GM12878 (cell line): ENCODE data around the gene SLC38A5. TPM values are rescaled to one million over a fixed set of nuclear protein-coding genes. Genes with fewer than 3 reads are reported as not detected.

Source experiments
- ATAC-seq: fragments of 200-7000 bp; cut with Tn5 transposase; 3 replicates; pipeline ENCODE4 v1.9.1; 2020; ENCODE audit warnings: mild to moderate bottlenecking, moderate library complexity
- BruUV-seq: library from RNA; stranded (reverse); fragments of 400-500 nt; replicated peaks from 2 replicates; lab custom pipeline; 2021; lab: Mats Ljungman, UMichigan
- CTCF ChIA-PET: fragments of 300-600 bp; sonication (Branson Sonifier 250); formaldehyde crosslinking; extraction: SDS; loops from one replicate; lab custom pipeline; 2021; ENCODE audit warnings: inconsistent platforms; lab: Yijun Ruan, JAX
- POLR2A ChIA-PET: fragments of 350-600 bp; formaldehyde crosslinking; extraction: SDS; loops from one replicate; lab custom pipeline; 2021; ENCODE audit warnings: inconsistent platforms; lab: Charles Lee
- RAD21 ChIA-PET: fragments of 300-600 bp; sonication (Branson Sonifier 250); formaldehyde crosslinking; loops from one replicate; lab custom pipeline; 2023; ENCODE audit warnings: antibody characterized with exemption; ENCODE audit not compliant: unreplicated experiment; lab: Charles Lee
- SMC1A ChIA-PET: fragments of 300-600 bp; sonication (Branson Sonifier 250); formaldehyde crosslinking; loops from one replicate; lab custom pipeline; 2023; ENCODE audit not compliant: unreplicated experiment, uncharacterized antibody; lab: Charles Lee
- DNase-seq: peaks from one replicate; pipeline ENCODE4 v3.0.0-alpha.2; 2011; ENCODE audit warnings: low read depth, low spot score
- FAIRE-seq: peaks from 3 replicates; lab custom pipeline; 2011; peaks lifted over from hg19 to GRCh38; lab: Jason Lieb, UNC
- H2AFZ ChIP-seq: 2 replicates; pipeline ENCODE4 v1.6.0; 2011; ENCODE audit warnings: low read depth, low read length, control low read depth; ENCODE audit not compliant: control insufficient read depth
- H3K27ac ChIP-seq: 2 replicates; pipeline ENCODE4 v1.5.1; 2011; ENCODE audit warnings: control low read depth; ENCODE audit not compliant: control insufficient read depth, insufficient read depth
- H3K27me3 ChIP-seq, 2 experiments: replicated peaks in 1 of 2; 2 replicates each; pipeline versions ENCODE4 v1.6.0 to v1.6.1; 2011; ENCODE audit warnings: low read length in 1 of 2; ENCODE audit not compliant: control insufficient read depth in 2 of 2, insufficient read depth in 2 of 2
- H3K36me3 ChIP-seq, 2 experiments: 2 replicates each; pipeline ENCODE4 v1.5.1; 2011; ENCODE audit warnings: low read length in 1 of 2; ENCODE audit not compliant: control insufficient read depth in 2 of 2, insufficient read depth in 2 of 2
- H3K4me1 ChIP-seq: 2 replicates; pipeline ENCODE4 v1.6.1; 2011; ENCODE audit warnings: mild to moderate bottlenecking, low read length, moderate library complexity, mixed read lengths; ENCODE audit not compliant: control insufficient read depth, insufficient read depth
- H3K4me2 ChIP-seq: 2 replicates; pipeline ENCODE4 v1.6.0; 2011; ENCODE audit warnings: control low read depth; ENCODE audit not compliant: control insufficient read depth, insufficient read depth
- H3K4me3 ChIP-seq: fragments of 200-600 bp; sonication (generic); 2 replicates; pipeline ENCODE4 v1.5.1; 2016
- H3K79me2 ChIP-seq: 2 replicates; pipeline ENCODE4 v1.6.0; 2011; ENCODE audit warnings: low read length; ENCODE audit not compliant: control insufficient read depth, insufficient read depth
- H3K9ac ChIP-seq: 2 replicates; pipeline ENCODE4 v1.8.0; 2011; ENCODE audit warnings: low read length, control low read depth, mixed read lengths; ENCODE audit not compliant: control insufficient read depth, insufficient read depth
- H3K9me3 ChIP-seq: replicated peaks from 3 replicates; pipeline ENCODE4 v1.5.1; 2011; ENCODE audit warnings: mild to moderate bottlenecking, low read length; ENCODE audit not compliant: control insufficient read depth, insufficient read depth
- H4K20me1 ChIP-seq: 2 replicates; pipeline ENCODE4 v1.6.0; 2011; ENCODE audit not compliant: control insufficient read depth, insufficient read depth
- BHLHE40 ChIP-seq, 2 experiments: fragments of 450-650 bp in 1 of 2; IDR thresholded peaks; 2 replicates each; pipeline ENCODE4 v1.6.1; 2011 to 2017; ENCODE audit warnings: low read depth in 2 of 2, borderline replicate concordance in 1 of 2, improper control_type of control experiment in 1 of 2, low read length in 1 of 2, mild to moderate bottlenecking in 1 of 2
- POLR2AphosphoS2 ChIP-seq: IDR thresholded peaks from 2 replicates; pipeline ENCODE4 v1.6.1; 2011; ENCODE audit warnings: low read depth, mild to moderate bottlenecking, low read length, improper control_type of control experiment, moderate library complexity
- RELA ChIP-seq: fragments of 450-650 bp; IDR thresholded peaks from 2 replicates; pipeline ENCODE4 v1.8.0; 2014; ENCODE audit warnings: borderline replicate concordance; ENCODE audit not compliant: partially characterized antibody
- TBL1XR1 ChIP-seq: IDR thresholded peaks from 2 replicates; pipeline ENCODE4 v1.6.1; 2012; ENCODE audit warnings: low read depth, low read length, improper control_type of control experiment
- WGBS: methylation state at CpG from one replicate; pipeline ENCODE4 v1.1.6; 2016; ENCODE audit warnings: low lambda C conversion rate; ENCODE audit not compliant: insufficient replicate concordance, insufficient coverage; ENCODE audit errors: missing lambda C conversion rate; 5-methylcytosine and 5-hydroxymethylcytosine counted together
- in situ Hi-C: fragments of 300-500 bp; cut with MboI; formaldehyde crosslinking; loops from 9 replicates; pipeline ENCODE4 v1.14.3; 2018; ENCODE audit warnings: mixed read lengths
- intact Hi-C: fragments of 100-400 bp; cut with micrococcal nuclease; formaldehyde crosslinking; loops from one replicate; pipeline ENCODE4 v1.14.2; 2022; ENCODE audit not compliant: unreplicated experiment
- polyA plus RNA-seq, 11 experiments: library from polyadenylated mRNA; depleted of rRNA in 4 of 11; unstranded in 6 of 11; stranded (reverse) in 5 of 11; fragments of >200 nt; fragmentation: Nextera tagmentation in 4 of 11; fragmentation: Illumina TruSeq in 1 of 11; extraction: Ambion mirVana in 4 of 11; extraction: Trizol in 1 of 11; gene quantifications; 1 replicate in 1 of 11; 2 replicates in 10 of 11; pipeline versions ENCODE4 v1.2.1 to v1.2.3, GENCODE V29; 2011 to 2016; ENCODE audit warnings: inconsistent platforms in 2 of 11, missing spikeins in 2 of 11, low read depth in 1 of 11
- total RNA-seq, 4 experiments: library from RNA; depleted of rRNA in 3 of 4; stranded (reverse); fragments of >200 nt in 3 of 4; fragmentation: Illumina TruSeq in 1 of 4; extraction: Trizol in 1 of 4; gene quantifications; 2 replicates each; pipeline versions ENCODE4 v1.2.1 to v1.2.3, GENCODE V29; 2013 to 2021
- TF ChIP-seq, protein P1 (sequence below), 3 experiments: IDR thresholded peaks in 2 of 3; conservative IDR thresholded peaks in 1 of 3; 2 replicates each; pipeline ENCODE4 v1.5.1; 2011; ENCODE audit warnings: low read depth in 3 of 3, low read length in 3 of 3, mild to moderate bottlenecking in 3 of 3, control low read depth in 2 of 3, moderate library complexity in 2 of 3, inconsistent platforms in 1 of 3, mixed read lengths in 1 of 3; ENCODE audit not compliant: control insufficient read depth in 2 of 3, insufficient read depth in 1 of 3; ENCODE audit errors: extremely low read depth in 1 of 3
- TF ChIP-seq, protein P2 (sequence below): fragments of 450-650 bp; formaldehyde crosslinking; IDR thresholded peaks from 2 replicates; pipeline ENCODE4 v1.5.0; 2022; ENCODE audit warnings: mild to moderate bottlenecking, missing genetic modification characterization

Gene SLC38A5
- total and polyA plus RNA-seq, 10 of the 15 experiments (the other 5 are each of a cell fraction or from before 2014, with no cell fraction given): 4.2 to 108 (median 70.6) TPM

DNA sequence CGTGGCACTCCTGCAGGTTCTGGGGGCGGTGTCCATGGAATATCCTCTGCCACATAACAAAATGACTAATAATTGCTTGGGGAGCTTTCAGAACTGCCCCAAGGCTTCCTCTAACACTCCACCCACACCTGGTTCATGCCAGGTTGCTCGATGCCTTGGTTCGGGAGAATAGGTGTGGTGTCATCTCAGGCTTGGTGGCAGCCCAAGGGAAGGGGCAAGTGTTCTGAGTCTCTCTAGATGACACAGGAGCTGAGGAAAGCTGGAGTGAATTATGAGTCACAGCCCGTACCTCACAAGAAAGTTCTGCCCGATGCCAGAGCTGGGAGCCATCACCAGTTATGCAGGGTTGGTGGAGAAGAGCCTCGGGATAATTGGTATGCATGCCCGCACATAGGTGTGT is 20.6 kb upstream of the SLC38A5 start:
- 31% methylated on average over 8 of the region's 8 CpGs for WGBS
- H3K4me2 ChIP-seq: no peak overlapping the region
- SMC1A ChIA-PET: interaction anchor here (0.7 kb wide), 1 partner anchor 405 kb away, joined by 3 read pairs; no protein-coding TSS in a partner anchor
- FAIRE-seq (no peak), DNase-seq (no peak), ATAC-seq (no peak)
- POLR2A ChIA-PET: no interaction called here
- H2AFZ ChIP-seq: no peak overlapping the region
- TF ChIP-seq, protein P1, sequence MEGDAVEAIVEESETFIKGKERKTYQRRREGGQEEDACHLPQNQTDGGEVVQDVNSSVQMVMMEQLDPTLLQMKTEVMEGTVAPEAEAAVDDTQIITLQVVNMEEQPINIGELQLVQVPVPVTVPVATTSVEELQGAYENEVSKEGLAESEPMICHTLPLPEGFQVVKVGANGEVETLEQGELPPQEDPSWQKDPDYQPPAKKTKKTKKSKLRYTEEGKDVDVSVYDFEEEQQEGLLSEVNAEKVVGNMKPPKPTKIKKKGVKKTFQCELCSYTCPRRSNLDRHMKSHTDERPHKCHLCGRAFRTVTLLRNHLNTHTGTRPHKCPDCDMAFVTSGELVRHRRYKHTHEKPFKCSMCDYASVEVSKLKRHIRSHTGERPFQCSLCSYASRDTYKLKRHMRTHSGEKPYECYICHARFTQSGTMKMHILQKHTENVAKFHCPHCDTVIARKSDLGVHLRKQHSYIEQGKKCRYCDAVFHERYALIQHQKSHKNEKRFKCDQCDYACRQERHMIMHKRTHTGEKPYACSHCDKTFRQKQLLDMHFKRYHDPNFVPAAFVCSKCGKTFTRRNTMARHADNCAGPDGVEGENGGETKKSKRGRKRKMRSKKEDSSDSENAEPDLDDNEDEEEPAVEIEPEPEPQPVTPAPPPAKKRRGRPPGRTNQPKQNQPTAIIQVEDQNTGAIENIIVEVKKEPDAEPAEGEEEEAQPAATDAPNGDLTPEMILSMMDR (IDR thresholded peaks at IDR 0.05 in 2 of 3, conservative IDR thresholded peaks at IDR 0.05 in 1 of 3; ENCODE audit: control insufficient read depth in 2 of 3, extremely low read depth in 1 of 3, insufficient read depth in 1 of 3, low read depth in 3 of 3, low read length in 3 of 3): no peak
- no peaks in the 10 kb centered on the region for H3K4me1 ChIP-seq
- in situ Hi-C loops: loop anchor here (10.0 kb wide), 1 partner anchor 406 kb away; no protein-coding TSS in a partner anchor
- H3K36me3 ChIP-seq: peaks cover 0 to 5% of the 10 kb centered on the region in 2 experiments; a peak in 1 of 4 replicates
- H3K9me3 ChIP-seq: no peaks in the 10 kb centered on the region; the same call in 2 of the 3 replicates
- RAD21 ChIA-PET: no interaction called here
- BruUV-seq: no TSS peak
- H4K20me1 ChIP-seq: no peaks in the 10 kb centered on the region
- intact Hi-C loops: no loop called here
- no peak overlapping the region for H3K27ac ChIP-seq
- no peak overlapping the region for H3K9ac ChIP-seq
- H3K79me2 ChIP-seq: no peaks in the 10 kb centered on the region
- CTCF ChIA-PET: interaction anchor here (0.8 kb wide), 1 partner anchor 407 kb away, joined by 3 read pairs; no protein-coding TSS in a partner anchor
- H3K4me3 ChIP-seq: no peak overlapping the region
- no peaks in the 10 kb centered on the region for H3K27me3 ChIP-seq

DNA sequence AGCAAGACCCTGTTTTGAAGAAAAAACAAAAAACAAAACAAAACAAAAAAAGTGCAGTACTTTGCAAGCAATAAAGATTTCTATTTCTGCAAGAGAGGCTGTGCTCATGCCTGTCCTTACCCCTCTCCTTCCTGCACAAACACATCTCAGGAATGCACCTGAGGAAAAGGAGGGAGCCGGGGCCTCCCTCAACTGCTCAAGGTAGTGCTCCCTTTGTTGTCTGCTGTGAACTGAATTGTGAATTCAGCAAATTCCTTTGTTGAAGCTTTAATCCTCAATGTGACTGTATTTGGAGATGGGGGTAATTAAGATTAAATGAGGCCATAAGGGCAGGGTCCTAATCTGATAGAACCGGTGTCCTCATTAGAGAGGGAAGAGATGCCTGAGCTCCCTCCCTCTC is 19.8 kb upstream of the SLC38A5 start:
- H3K27ac ChIP-seq: no peak overlapping the region
- no peak overlapping the region for H3K4me3 ChIP-seq
- no peaks in the 10 kb centered on the region; the same call in 2 of the 3 replicates for H3K9me3 ChIP-seq
- no peaks in the 10 kb centered on the region for H3K27me3 ChIP-seq
- CTCF ChIA-PET: interaction anchor here (0.8 kb wide), 1 partner anchor 407 kb away, joined by 3 read pairs; no protein-coding TSS in a partner anchor
- H3K79me2 ChIP-seq: no peaks in the 10 kb centered on the region
- ATAC-seq (no peak), FAIRE-seq (no peak), DNase-seq (no peak)
- SMC1A ChIA-PET: no interaction called here
- no peak overlapping the region for H3K4me2 ChIP-seq
- intact Hi-C loops (no loop called here), in situ Hi-C loops (loop anchor here (10.0 kb wide), 1 partner anchor 405 kb away; no protein-coding TSS in a partner anchor)
- RAD21 ChIA-PET: no interaction called here
- 61% methylated on average over 2 of the region's 2 CpGs for WGBS
- no peaks in the 10 kb centered on the region for H3K4me1 ChIP-seq
- no peak overlapping the region for H2AFZ ChIP-seq
- POLR2A ChIA-PET: no interaction called here
- H3K36me3 ChIP-seq: peaks cover 0 to 5% of the 10 kb centered on the region in 2 experiments; a peak in 1 of 4 replicates
- no TSS peak for BruUV-seq
- H3K9ac ChIP-seq: no peak overlapping the region
- H4K20me1 ChIP-seq: no peaks in the 10 kb centered on the region
- TF ChIP-seq RELA (no peak), BHLHE40 (IDR thresholded peaks at IDR 0.05; ENCODE audit: borderline replicate concordance in 1 of 2, low read depth in 2 of 2, low read length in 1 of 2) (no peak), POLR2AphosphoS2 (no peak), TBL1XR1 (no peak)
- TF ChIP-seq, protein P2, sequence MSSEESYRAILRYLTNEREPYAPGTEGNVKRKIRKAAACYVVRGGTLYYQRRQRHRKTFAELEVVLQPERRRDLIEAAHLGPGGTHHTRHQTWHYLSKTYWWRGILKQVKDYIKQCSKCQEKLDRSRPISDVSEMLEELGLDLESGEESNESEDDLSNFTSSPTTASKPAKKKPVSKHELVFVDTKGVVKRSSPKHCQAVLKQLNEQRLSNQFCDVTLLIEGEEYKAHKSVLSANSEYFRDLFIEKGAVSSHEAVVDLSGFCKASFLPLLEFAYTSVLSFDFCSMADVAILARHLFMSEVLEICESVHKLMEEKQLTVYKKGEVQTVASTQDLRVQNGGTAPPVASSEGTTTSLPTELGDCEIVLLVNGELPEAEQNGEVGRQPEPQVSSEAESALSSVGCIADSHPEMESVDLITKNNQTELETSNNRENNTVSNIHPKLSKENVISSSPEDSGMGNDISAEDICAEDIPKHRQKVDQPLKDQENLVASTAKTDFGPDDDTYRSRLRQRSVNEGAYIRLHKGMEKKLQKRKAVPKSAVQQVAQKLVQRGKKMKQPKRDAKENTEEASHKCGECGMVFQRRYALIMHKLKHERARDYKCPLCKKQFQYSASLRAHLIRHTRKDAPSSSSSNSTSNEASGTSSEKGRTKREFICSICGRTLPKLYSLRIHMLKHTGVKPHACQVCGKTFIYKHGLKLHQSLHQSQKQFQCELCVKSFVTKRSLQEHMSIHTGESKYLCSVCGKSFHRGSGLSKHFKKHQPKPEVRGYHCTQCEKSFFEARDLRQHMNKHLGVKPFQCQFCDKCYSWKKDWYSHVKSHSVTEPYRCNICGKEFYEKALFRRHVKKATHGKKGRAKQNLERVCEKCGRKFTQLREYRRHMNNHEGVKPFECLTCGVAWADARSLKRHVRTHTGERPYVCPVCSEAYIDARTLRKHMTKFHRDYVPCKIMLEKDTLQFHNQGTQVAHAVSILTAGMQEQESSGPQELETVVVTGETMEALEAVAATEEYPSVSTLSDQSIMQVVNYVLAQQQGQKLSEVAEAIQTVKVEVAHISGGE: no peak
- TF ChIP-seq, protein P1 (IDR thresholded peaks at IDR 0.05 in 2 of 3, conservative IDR thresholded peaks at IDR 0.05 in 1 of 3; ENCODE audit: control insufficient read depth in 2 of 3, extremely low read depth in 1 of 3, insufficient read depth in 1 of 3, low read depth in 3 of 3, low read length in 3 of 3): no peak
